HG03064 (cell line): ENCODE data around the gene PCNX1.
"Not testable (repeated sequence)": the region's sequence is repeated elsewhere in the genome, so short reads cannot be mapped to it uniquely, and the experiment has no call there.

Source experiments
- ATAC-seq: cut with Tn5 transposase; IDR thresholded peaks from one replicate; pipeline ENCODE4 v1.9.1; 2021; ENCODE audit warnings: low read depth; ENCODE audit not compliant: unreplicated experiment

PCNX1 gene

DNA sequence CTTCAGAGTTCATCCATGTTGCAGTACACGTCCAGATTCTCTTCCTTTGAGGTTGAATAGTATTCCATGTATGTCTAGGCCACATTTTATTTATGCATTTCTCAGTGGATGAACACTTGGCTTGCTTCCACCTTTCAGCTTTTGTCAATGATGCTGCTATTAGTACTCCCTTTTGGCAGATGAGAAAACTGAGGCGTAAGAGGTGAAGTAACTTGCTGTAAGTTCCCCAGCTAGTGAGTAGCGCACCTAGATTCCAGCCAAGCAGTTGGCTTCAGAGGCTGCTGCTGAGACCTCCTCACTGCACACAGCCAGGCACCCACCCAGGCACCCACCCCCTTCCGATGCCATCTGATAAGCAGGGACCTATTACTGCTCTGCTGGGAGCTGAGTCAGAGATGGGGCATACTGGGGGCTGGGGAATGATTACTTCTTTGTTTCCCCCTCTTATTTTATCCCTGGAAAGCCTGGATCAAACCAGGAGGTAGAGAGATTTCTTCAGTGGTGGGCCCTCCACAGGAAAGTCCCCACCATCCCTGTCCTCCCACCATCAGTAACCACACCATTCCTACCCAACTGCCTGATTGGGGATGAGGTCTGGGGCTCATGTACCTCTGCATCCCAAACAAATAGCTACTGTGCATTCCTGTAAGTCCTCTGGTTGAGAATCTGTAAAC, 234.6 kb downstream of the PCNX1 start:
- ATAC-seq: no peak

- no peak for ATAC-seq
These were observed 235.2 kb downstream of the PCNX1 start for GRCh38 chr14:71142375-71143038.

DNA sequence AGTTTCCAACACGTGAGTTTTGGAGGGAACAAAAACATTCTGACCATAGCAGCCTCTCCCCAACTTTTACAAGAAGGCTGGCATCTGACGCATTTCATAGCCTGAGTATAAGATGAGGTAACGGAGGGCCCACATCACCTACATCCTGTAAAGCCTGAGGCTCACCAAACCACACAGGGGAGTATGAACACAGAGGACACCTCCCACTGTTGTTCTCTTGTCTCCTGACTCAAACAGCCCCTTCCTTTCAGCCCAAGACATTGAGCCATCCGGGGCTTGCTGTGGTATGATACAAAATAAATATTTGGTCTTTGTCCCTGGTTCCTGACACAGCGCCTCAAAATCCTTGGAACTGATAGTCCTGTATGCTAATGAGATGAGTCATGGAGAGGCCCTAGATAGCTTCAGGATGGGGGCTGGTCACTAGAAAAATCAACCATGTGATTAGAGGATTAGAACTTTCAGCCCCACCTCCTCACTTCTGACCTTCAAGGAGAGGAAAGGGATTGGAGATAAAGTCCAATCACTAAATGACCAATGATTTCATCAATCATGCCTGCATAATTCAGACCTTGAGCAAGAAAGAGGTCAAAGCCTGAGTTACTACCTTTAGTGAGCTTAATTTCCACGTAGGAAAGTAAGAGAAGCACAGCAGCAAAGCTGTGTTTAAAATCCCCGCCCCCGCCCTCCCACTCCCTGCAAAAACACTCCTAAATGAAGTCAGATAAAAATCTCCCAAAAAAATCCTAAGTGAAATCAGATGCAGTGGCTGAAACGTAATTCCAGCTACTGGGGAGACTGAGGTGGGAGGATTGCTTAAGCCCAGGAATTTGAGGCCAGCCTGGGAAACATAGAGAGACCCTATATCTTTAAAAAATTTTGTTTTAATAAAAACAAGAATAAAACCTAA, 236.4 kb downstream of the PCNX1 start:
- ATAC-seq: no peak

GRCh38 chr14:71147335-71147734, 240.1 kb downstream of the PCNX1 start:
- ATAC-seq: not testable (repeated sequence)

- ATAC-seq: no peak
These were observed 241.4 kb downstream of the PCNX1 start for GRCh38 chr14:71148627-71149026.

- no peak for ATAC-seq
These were observed 243.5 kb downstream of the PCNX1 start for GRCh38 chr14:71150737-71151136.

DNA sequence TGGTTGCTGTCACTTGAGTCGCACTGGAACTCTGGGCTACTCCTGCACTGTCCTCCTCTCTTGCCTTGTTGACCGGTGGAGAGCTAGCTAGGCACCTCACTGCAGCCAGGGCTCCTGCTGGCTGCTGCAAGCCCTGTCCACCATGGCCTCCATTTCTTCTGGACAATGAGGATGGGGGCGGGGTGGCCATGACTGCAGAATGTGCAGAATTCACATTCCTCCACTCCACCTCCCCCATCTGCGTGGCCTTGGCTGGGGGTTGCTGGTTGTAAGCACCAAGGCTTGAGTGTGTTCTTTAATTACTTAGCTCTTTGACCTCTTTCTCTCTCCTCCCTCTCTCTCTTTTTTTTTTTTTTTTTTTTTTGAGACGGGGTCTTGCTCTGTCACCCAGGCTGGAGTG, 248.5 kb downstream of the PCNX1 start:
- ATAC-seq: no peak

DNA sequence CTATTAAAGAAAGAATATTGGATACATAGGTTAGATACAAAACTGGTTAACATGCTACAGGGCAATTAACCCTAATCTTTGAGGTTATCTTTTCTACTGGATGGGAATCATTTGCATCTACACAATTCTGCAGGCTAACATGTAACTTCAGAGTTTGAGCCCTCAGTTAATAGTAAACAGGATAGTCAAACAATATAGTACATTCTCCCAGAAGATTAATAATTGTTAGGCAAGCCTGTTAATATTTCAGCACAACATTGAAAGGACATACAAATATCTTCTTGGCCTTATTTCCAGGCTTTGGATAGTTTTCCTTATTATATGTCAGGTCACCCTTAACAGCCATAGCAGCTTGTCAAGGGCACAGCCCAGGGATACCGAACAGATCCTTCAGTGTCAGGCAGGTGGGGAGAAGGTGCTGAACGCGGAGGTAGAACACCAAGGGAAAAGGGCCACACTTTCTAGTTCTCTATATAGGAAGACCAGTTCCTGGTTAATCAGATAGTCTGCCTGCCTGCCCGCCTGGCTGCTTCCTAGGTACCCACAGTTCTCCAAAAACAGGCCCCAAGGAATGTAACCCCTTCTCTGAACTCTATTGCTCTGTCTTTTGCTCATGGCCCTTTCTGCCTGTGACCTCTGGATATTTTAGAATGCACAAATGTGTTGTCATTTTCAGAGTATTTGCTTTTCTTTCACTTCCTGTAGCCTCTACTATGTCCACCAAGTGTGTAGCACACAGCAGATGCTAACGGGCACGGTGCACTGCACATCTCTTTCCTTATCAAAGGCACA, 256.0 kb downstream of the PCNX1 start:
- ATAC-seq: no peak

- ATAC-seq: no peak
These were observed 256.8 kb downstream of the PCNX1 start for GRCh38 chr14:71163842-71164629.
